GM23338 (cell line): ENCODE measurements around the gene MGAT3. TPM values are rescaled to one million over a fixed set of nuclear protein-coding genes. Genes with fewer than 3 reads are reported as not detected.

Experiments
- ATAC-seq: fragments of 200-7000 bp; cut with Tn5 transposase; 3 replicates; pipeline ENCODE4 v1.9.1; 2020
- DNase-seq: peaks from one replicate; pipeline ENCODE4 v3.0.0-alpha.2; 2015; ENCODE audit warnings: low spot score
- H2AFZ ChIP-seq: fragments of 200-600 bp; sonication (generic); 2 replicates; pipeline ENCODE4 v1.8.0; 2016; ENCODE audit warnings: antibody characterized with exemption, mild to moderate bottlenecking, moderate library complexity
- H3F3A ChIP-seq: fragments of 200-600 bp; sonication (generic); replicated peaks from 2 replicates; pipeline ENCODE4 v1.8.0; 2017; ENCODE audit warnings: antibody characterized with exemption, mixed run types, low read depth
- H3K27ac ChIP-seq: fragments of 200-600 bp; sonication (generic); 2 replicates; pipeline ENCODE4 v1.6.1; 2016; ENCODE audit warnings: low read depth
- H3K27me3 ChIP-seq: fragments of 200-600 bp; sonication (generic); 2 replicates; pipeline ENCODE4 v1.8.0; 2016; ENCODE audit warnings: mild to moderate bottlenecking, mixed run types, moderate library complexity; ENCODE audit not compliant: insufficient read depth
- H3K36me3 ChIP-seq: fragments of 200-600 bp; sonication (generic); 2 replicates; pipeline ENCODE4 v1.8.0; 2016; ENCODE audit warnings: mild to moderate bottlenecking; ENCODE audit not compliant: insufficient read depth
- H3K4me1 ChIP-seq: fragments of 200-600 bp; sonication (generic); 2 replicates; pipeline ENCODE4 v1.8.0; 2016; ENCODE audit warnings: mild to moderate bottlenecking, moderate library complexity; ENCODE audit not compliant: insufficient read depth
- H3K4me2 ChIP-seq: fragments of 200-600 bp; sonication (generic); 2 replicates; pipeline ENCODE4 v1.7.1; 2017; ENCODE audit warnings: mixed run types
- H3K4me3 ChIP-seq: fragments of 200-600 bp; sonication (generic); 2 replicates; pipeline ENCODE4 v1.6.1; 2016; ENCODE audit warnings: mixed run types
- H3K79me2 ChIP-seq: fragments of 200-600 bp; sonication (generic); replicated peaks from 2 replicates; pipeline ENCODE4 v1.8.0; 2017; ENCODE audit warnings: mild to moderate bottlenecking; ENCODE audit not compliant: insufficient read depth
- H3K9me2 ChIP-seq: fragments of 200-600 bp; sonication (generic); 2 replicates; pipeline ENCODE4 v1.8.0; 2017; ENCODE audit not compliant: insufficient read depth
- H4K20me1 ChIP-seq: fragments of 200-600 bp; sonication (generic); replicated peaks from 2 replicates; pipeline ENCODE4 v1.8.0; 2017; ENCODE audit warnings: mild to moderate bottlenecking; ENCODE audit not compliant: insufficient read depth
- H3K27ac Mint-ChIP-seq: 2 replicates; pipeline ENCODE4 v1.8.0; 2020; ENCODE audit warnings: inconsistent platforms, mild to moderate bottlenecking, moderate library complexity, mixed read lengths
- H3K27me3 Mint-ChIP-seq: 3 replicates; pipeline ENCODE4 v1.8.0; 2022; ENCODE audit warnings: low read depth, mild to moderate bottlenecking, moderate library complexity, mixed read lengths, inconsistent platforms; ENCODE audit not compliant: insufficient read depth, poor library complexity
- H3K36me3 Mint-ChIP-seq: 3 replicates; pipeline ENCODE4 v1.8.0; 2021; ENCODE audit warnings: low read depth, mild to moderate bottlenecking, inconsistent platforms, moderate library complexity, mixed read lengths
- H3K4me1 Mint-ChIP-seq: 3 replicates; pipeline ENCODE4 v1.8.0; 2020; ENCODE audit warnings: mild to moderate bottlenecking, inconsistent platforms, mixed read lengths
- H3K4me3 Mint-ChIP-seq: 3 replicates; pipeline ENCODE4 v1.8.0; 2021; ENCODE audit warnings: moderate library complexity, mild to moderate bottlenecking, inconsistent platforms, mixed read lengths
- H3K9me3 Mint-ChIP-seq: 3 replicates; pipeline ENCODE4 v1.8.0; 2020; ENCODE audit warnings: moderate library complexity, mild to moderate bottlenecking, inconsistent platforms, mixed read lengths
- CREB1 ChIP-seq: fragments of 250-450 bp; sonication (Bioruptor Pico); IDR thresholded peaks from 2 replicates; pipeline ENCODE4 v1.5.0; 2020; ENCODE audit warnings: low read depth, mild to moderate bottlenecking, moderate library complexity
- EZH2 ChIP-seq: fragments of 200-600 bp; sonication (generic); IDR thresholded peaks from one replicate; pipeline ENCODE4 v1.8.0; 2017; ENCODE audit warnings: antibody characterized with exemption, mild to moderate bottlenecking, low read depth; ENCODE audit not compliant: unreplicated experiment
- EZH2phosphoT487 ChIP-seq: fragments of 200-600 bp; sonication (generic); IDR thresholded peaks from one replicate; pipeline ENCODE4 v1.8.1; 2018; ENCODE audit warnings: antibody characterized with exemption; ENCODE audit not compliant: unreplicated experiment
- JUNB ChIP-seq: IDR thresholded peaks from one replicate; pipeline ENCODE4 v1.6.1; 2016; ENCODE audit warnings: antibody characterized with exemption; ENCODE audit not compliant: unreplicated experiment
- NANOG ChIP-seq: IDR thresholded peaks from 2 replicates; pipeline ENCODE4 v1.6.1; 2016; ENCODE audit warnings: antibody characterized with exemption, borderline replicate concordance
- STAT1 ChIP-seq: IDR thresholded peaks from one replicate; pipeline ENCODE4 v1.6.1; 2016; ENCODE audit warnings: antibody characterized with exemption; ENCODE audit not compliant: unreplicated experiment
- ZNF331 ChIP-seq: fragments of 250-450 bp; sonication (Bioruptor Pico); IDR thresholded peaks from 2 replicates; pipeline ENCODE4 v1.5.0; 2020; ENCODE audit warnings: low read depth, mild to moderate bottlenecking, moderate library complexity
- polyA plus RNA-seq: library from polyadenylated mRNA; unstranded; fragments of >200 nt; fragmentation: Nextera tagmentation; extraction: Ambion mirVana; gene quantifications from 2 replicates; pipeline ENCODE4 v1.2.1, GENCODE V29; 2016
- total RNA-seq: library from RNA; depleted of rRNA; stranded (reverse); fragments of >200 nt; shearing (Covaris generic); gene quantifications from 2 replicates; pipeline ENCODE4 v1.2.3, GENCODE V29; 2014
- TF ChIP-seq, protein P1 (sequence below): fragments of 250-450 bp; sonication (Bioruptor Pico); IDR thresholded peaks from 2 replicates; pipeline ENCODE4 v1.5.0; 2020; ENCODE audit warnings: mild to moderate bottlenecking, moderate library complexity
- TF ChIP-seq, protein P2 (sequence below), 2 experiments: fragments of 200-600 bp in 1 of 2; sonication (generic) in 1 of 2; conservative IDR thresholded peaks; 2 replicates each; pipeline versions ENCODE4 v1.5.1 to v1.6.1; 2016 to 2017; ENCODE audit warnings: antibody characterized with exemption in 2 of 2, low read depth in 2 of 2, mild to moderate bottlenecking in 2 of 2, moderate library complexity in 1 of 2
- TF ChIP-seq, protein P3 (sequence below): IDR thresholded peaks from one replicate; pipeline ENCODE4 v1.6.1; 2018; ENCODE audit warnings: antibody characterized with exemption; ENCODE audit not compliant: unreplicated experiment

The MGAT3 gene
- total and polyA plus RNA-seq, 2 experiments from 2014 or later = 1.7 to 10.2 TPM

GRCh38 chr22:39434721-39435120 lies 22.1 kb upstream of the MGAT3 start (continued):
- TF ChIP-seq, protein P1, sequence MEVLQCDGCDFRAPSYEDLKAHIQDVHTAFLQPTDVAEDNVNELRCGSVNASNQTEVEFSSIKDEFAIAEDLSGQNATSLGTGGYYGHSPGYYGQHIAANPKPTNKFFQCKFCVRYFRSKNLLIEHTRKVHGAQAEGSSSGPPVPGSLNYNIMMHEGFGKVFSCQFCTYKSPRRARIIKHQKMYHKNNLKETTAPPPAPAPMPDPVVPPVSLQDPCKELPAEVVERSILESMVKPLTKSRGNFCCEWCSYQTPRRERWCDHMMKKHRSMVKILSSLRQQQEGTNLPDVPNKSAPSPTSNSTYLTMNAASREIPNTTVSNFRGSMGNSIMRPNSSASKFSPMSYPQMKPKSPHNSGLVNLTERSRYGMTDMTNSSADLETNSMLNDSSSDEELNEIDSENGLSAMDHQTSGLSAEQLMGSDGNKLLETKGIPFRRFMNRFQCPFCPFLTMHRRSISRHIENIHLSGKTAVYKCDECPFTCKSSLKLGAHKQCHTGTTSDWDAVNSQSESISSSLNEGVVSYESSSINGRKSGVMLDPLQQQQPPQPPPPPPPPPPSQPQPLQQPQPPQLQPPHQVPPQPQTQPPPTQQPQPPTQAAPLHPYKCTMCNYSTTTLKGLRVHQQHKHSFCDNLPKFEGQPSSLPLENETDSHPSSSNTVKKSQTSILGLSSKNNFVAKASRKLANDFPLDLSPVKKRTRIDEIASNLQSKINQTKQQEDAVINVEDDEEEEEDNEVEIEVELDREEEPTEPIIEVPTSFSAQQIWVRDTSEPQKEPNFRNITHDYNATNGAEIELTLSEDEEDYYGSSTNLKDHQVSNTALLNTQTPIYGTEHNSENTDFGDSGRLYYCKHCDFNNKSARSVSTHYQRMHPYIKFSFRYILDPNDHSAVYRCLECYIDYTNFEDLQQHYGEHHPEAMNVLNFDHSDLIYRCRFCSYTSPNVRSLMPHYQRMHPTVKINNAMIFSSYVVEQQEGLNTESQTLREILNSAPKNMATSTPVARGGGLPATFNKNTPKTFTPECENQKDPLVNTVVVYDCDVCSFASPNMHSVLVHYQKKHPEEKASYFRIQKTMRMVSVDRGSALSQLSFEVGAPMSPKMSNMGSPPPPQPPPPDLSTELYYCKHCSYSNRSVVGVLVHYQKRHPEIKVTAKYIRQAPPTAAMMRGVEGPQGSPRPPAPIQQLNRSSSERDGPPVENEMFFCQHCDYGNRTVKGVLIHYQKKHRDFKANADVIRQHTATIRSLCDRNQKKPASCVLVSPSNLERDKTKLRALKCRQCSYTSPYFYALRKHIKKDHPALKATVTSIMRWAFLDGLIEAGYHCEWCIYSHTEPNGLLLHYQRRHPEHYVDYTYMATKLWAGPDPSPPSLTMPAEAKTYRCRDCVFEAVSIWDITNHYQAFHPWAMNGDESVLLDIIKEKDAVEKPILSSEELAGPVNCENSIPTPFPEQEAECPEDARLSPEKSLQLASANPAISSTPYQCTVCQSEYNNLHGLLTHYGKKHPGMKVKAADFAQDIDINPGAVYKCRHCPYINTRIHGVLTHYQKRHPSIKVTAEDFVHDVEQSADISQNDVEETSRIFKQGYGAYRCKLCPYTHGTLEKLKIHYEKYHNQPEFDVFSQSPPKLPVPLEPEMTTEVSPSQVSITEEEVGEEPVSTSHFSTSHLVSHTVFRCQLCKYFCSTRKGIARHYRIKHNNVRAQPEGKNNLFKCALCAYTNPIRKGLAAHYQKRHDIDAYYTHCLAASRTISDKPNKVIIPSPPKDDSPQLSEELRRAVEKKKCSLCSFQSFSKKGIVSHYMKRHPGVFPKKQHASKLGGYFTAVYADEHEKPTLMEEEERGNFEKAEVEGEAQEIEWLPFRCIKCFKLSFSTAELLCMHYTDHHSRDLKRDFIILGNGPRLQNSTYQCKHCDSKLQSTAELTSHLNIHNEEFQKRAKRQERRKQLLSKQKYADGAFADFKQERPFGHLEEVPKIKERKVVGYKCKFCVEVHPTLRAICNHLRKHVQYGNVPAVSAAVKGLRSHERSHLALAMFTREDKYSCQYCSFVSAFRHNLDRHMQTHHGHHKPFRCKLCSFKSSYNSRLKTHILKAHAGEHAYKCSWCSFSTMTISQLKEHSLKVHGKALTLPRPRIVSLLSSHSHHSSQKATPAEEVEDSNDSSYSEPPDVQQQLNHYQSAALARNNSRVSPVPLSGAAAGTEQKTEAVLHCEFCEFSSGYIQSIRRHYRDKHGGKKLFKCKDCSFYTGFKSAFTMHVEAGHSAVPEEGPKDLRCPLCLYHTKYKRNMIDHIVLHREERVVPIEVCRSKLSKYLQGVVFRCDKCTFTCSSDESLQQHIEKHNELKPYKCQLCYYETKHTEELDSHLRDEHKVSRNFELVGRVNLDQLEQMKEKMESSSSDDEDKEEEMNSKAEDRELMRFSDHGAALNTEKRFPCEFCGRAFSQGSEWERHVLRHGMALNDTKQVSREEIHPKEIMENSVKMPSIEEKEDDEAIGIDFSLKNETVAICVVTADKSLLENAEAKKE (CRISPR knock-in tag) = no peak
- no peak for TF ChIP-seq JUNB

GRCh38 chr22:39435616-39436015 lies 21.2 kb upstream of the MGAT3 start:
- Histone ChIP-seq H3K27me3 (no peaks in the 10 kb centered on the region), H3K4me3 (no peak overlapping the region), H3F3A (0 out of 2 replicates have a peak, but pooled peaks cover 5% of the 10 kb centered on the region), H3K36me3 (no peaks in the 10 kb centered on the region), H4K20me1 (no peaks in the 10 kb centered on the region), H3K4me2 (no peak overlapping the region), H3K9me2 (no peaks in the 10 kb centered on the region), H3K27ac (no peak overlapping the region), H3K79me2 (no peaks in the 10 kb centered on the region), H2AFZ (no peak overlapping the region), H3K4me1 (peaks cover 16% of the 10 kb centered on the region)
- DNase-seq (no peak), ATAC-seq (no peak)
- Mint-ChIP-seq H3K27me3 (peaks cover 12% of the 10 kb centered on the region), H3K4me3 (no peak overlapping the region; the same call in 2 of the 3 replicates), H3K9me3 (no peaks in the 10 kb centered on the region), H3K27ac (no peak overlapping the region), H3K36me3 (peaks cover 5% of the 10 kb centered on the region; the same call in 1 of the 3 replicates), H3K4me1 (peaks cover 20% of the 10 kb centered on the region)
- TF ChIP-seq, protein P2, sequence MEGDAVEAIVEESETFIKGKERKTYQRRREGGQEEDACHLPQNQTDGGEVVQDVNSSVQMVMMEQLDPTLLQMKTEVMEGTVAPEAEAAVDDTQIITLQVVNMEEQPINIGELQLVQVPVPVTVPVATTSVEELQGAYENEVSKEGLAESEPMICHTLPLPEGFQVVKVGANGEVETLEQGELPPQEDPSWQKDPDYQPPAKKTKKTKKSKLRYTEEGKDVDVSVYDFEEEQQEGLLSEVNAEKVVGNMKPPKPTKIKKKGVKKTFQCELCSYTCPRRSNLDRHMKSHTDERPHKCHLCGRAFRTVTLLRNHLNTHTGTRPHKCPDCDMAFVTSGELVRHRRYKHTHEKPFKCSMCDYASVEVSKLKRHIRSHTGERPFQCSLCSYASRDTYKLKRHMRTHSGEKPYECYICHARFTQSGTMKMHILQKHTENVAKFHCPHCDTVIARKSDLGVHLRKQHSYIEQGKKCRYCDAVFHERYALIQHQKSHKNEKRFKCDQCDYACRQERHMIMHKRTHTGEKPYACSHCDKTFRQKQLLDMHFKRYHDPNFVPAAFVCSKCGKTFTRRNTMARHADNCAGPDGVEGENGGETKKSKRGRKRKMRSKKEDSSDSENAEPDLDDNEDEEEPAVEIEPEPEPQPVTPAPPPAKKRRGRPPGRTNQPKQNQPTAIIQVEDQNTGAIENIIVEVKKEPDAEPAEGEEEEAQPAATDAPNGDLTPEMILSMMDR (conservative IDR thresholded peaks at IDR 0.05; ENCODE audit: low read depth in 2 of 2) = no peak
- no peak for TF ChIP-seq NANOG
- TF ChIP-seq CREB1 (CRISPR knock-in tag) = no peak
- no peak for TF ChIP-seq STAT1
- TF ChIP-seq ZNF331 (CRISPR knock-in tag) = no peak
- no peak for TF ChIP-seq EZH2
- no peak for TF ChIP-seq JUNB
- TF ChIP-seq, protein P3, sequence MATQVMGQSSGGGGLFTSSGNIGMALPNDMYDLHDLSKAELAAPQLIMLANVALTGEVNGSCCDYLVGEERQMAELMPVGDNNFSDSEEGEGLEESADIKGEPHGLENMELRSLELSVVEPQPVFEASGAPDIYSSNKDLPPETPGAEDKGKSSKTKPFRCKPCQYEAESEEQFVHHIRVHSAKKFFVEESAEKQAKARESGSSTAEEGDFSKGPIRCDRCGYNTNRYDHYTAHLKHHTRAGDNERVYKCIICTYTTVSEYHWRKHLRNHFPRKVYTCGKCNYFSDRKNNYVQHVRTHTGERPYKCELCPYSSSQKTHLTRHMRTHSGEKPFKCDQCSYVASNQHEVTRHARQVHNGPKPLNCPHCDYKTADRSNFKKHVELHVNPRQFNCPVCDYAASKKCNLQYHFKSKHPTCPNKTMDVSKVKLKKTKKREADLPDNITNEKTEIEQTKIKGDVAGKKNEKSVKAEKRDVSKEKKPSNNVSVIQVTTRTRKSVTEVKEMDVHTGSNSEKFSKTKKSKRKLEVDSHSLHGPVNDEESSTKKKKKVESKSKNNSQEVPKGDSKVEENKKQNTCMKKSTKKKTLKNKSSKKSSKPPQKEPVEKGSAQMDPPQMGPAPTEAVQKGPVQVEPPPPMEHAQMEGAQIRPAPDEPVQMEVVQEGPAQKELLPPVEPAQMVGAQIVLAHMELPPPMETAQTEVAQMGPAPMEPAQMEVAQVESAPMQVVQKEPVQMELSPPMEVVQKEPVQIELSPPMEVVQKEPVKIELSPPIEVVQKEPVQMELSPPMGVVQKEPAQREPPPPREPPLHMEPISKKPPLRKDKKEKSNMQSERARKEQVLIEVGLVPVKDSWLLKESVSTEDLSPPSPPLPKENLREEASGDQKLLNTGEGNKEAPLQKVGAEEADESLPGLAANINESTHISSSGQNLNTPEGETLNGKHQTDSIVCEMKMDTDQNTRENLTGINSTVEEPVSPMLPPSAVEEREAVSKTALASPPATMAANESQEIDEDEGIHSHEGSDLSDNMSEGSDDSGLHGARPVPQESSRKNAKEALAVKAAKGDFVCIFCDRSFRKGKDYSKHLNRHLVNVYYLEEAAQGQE = no peak
- no peak for TF ChIP-seq EZH2phosphoT487
